HL-60 (cell line): ENCODE data around the gene IFI27.

ENCODE experiments used
- GABPA ChIP-seq: IDR thresholded peaks from 2 replicates; pipeline ENCODE4 v1.6.1; 2012; ENCODE audit warnings: low read depth
- POLR2AphosphoS5 ChIP-seq: IDR thresholded peaks from 2 replicates; pipeline ENCODE4 v1.6.1; 2012; ENCODE audit warnings: low read depth
- SPI1 ChIP-seq: IDR thresholded peaks from 2 replicates; pipeline ENCODE4 v1.6.1; 2012; ENCODE audit warnings: low read depth, mild to moderate bottlenecking, borderline replicate concordance
- TF ChIP-seq, protein P1 (sequence below): IDR thresholded peaks from one replicate; pipeline ENCODE4 v1.5.1; 2011; ENCODE audit warnings: low read length, control low read depth, inconsistent platforms; ENCODE audit not compliant: insufficient read depth
- TF ChIP-seq, protein P2 (sequence below): IDR thresholded peaks from 2 replicates; pipeline ENCODE4 v1.6.1; 2012; ENCODE audit warnings: low read depth; ENCODE audit not compliant: insufficient replicate concordance

DNA sequence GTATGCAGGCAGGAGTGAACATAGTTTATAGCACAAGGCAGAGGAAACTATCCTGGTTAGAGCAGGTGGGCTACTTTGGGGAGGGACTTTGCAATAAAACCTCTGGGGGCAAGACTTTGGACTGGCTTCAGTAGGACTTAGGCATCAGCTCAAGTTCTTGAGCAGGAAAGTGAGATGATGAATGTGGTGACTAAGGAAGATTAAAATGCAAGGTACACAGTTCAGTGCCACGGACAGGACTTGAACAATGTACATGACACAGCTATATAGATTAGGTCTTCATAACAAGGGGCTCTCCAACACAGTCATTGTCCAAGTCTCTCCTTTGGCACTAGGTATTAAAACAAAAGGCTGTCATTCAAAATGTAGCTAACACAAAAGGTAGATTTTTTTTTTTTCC is 42.1 kb downstream of the IFI27 start:
- no peak for TF ChIP-seq POLR2AphosphoS5
- TF ChIP-seq, protein P1, sequence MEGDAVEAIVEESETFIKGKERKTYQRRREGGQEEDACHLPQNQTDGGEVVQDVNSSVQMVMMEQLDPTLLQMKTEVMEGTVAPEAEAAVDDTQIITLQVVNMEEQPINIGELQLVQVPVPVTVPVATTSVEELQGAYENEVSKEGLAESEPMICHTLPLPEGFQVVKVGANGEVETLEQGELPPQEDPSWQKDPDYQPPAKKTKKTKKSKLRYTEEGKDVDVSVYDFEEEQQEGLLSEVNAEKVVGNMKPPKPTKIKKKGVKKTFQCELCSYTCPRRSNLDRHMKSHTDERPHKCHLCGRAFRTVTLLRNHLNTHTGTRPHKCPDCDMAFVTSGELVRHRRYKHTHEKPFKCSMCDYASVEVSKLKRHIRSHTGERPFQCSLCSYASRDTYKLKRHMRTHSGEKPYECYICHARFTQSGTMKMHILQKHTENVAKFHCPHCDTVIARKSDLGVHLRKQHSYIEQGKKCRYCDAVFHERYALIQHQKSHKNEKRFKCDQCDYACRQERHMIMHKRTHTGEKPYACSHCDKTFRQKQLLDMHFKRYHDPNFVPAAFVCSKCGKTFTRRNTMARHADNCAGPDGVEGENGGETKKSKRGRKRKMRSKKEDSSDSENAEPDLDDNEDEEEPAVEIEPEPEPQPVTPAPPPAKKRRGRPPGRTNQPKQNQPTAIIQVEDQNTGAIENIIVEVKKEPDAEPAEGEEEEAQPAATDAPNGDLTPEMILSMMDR: no peak
- TF ChIP-seq, protein P2, sequence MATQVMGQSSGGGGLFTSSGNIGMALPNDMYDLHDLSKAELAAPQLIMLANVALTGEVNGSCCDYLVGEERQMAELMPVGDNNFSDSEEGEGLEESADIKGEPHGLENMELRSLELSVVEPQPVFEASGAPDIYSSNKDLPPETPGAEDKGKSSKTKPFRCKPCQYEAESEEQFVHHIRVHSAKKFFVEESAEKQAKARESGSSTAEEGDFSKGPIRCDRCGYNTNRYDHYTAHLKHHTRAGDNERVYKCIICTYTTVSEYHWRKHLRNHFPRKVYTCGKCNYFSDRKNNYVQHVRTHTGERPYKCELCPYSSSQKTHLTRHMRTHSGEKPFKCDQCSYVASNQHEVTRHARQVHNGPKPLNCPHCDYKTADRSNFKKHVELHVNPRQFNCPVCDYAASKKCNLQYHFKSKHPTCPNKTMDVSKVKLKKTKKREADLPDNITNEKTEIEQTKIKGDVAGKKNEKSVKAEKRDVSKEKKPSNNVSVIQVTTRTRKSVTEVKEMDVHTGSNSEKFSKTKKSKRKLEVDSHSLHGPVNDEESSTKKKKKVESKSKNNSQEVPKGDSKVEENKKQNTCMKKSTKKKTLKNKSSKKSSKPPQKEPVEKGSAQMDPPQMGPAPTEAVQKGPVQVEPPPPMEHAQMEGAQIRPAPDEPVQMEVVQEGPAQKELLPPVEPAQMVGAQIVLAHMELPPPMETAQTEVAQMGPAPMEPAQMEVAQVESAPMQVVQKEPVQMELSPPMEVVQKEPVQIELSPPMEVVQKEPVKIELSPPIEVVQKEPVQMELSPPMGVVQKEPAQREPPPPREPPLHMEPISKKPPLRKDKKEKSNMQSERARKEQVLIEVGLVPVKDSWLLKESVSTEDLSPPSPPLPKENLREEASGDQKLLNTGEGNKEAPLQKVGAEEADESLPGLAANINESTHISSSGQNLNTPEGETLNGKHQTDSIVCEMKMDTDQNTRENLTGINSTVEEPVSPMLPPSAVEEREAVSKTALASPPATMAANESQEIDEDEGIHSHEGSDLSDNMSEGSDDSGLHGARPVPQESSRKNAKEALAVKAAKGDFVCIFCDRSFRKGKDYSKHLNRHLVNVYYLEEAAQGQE: no peak
- TF ChIP-seq SPI1: no peak
- no peak for TF ChIP-seq GABPA
